G401.6 (cell line): ENCODE data around the gene YBX2.
"Not testable (repeated sequence)": the region's sequence is repeated elsewhere in the genome, so short reads cannot be mapped to it uniquely, and the experiment has no call there.

Source experiments
- FAIRE-seq: peaks from 2 replicates; lab custom pipeline; 2012; peaks lifted over from hg19 to GRCh38; lab: Jason Lieb, UNC

Gene YBX2

GRCh38 chr17:7294614-7295153, at the start of gene YBX2:
TSS of gene YBX2 (minus strand) at chr17:7294639. CDS start at chr17:7294500, 139 bp downstream.
- no peak for FAIRE-seq

GRCh38 chr17:7343250-7343649, 48.8 kb upstream of the YBX2 start:
- no peak for FAIRE-seq

GRCh38 chr17:7341842-7342241, 47.4 kb upstream of the YBX2 start:
- no peak for FAIRE-seq

- FAIRE-seq: no peak
Observed at GRCh38 chr17:7340179-7340578, 45.7 kb upstream of the YBX2 start.

DNA sequence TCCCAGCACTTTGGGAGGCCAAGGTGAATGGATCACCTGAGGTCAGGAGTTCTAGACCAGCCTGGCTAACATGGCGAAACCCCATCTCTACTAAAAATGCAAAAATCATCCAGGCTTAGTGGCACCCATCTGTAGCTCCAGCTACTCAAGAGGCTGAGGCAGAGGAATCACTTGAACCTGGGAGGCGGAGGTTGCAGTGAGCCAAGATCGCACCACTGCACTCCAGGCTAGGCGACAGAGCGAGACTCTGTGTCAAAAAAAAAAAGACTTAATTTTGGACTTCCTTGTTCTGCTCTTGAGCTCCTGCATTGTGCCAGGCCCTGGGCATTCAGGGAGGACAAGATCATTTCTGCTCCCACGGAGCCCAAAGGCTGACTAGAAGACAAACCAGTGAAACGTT, 43.2 kb upstream of the YBX2 start:
- FAIRE-seq: not testable (repeated sequence)

DNA sequence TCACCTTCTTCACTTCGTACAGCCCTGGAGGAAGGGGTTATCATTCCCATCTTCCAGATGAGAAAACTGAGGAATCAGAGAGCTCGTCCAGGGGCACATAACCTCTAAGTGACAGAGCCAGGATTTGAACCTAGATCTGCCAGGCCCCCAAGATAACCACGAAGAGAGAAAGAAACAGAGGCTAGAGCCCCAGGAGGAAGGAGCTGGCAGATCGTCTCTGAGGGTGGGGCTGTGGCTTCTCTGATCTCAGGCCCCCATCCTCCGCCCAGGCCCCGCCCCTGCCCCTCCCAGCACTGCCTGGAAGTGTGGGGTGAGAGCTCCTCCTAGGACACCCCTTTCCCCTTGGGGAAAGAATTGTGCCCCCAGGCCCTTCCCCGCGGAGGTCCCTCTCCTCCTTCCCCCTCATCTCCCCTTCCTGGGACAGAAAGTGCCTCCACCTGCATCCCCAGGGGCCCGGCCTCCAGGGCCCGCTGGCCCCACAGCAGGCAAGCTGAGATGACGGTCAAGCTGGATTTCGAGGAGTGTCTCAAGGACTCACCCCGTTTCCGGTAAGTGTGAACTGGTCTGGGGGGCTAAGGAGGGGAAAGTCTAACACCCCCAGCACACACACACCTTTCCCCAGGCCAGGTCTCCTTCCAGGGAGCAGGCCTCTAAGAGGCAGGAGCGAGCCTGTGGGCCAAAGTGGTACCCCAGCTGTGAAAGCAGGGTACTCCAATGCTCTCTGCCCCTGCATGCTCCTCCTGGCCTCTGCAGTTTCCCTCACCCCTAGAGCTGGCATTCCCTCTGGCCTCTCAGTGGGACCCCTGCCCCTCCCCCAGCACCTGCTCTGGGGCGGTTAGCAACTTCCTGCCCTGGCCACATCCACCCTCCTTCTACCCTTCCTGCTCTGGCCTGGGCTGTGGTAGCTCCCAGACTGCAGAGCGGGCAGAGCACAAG, 42.1 kb upstream of the YBX2 start, which contains the start of gene ACAP1:
Gene ACAP1 (plus strand): TSS at position 290 of the 936 bp plus-strand sequence. CDS start 206 bp downstream, at position 496.
- no peak for FAIRE-seq

GRCh38 chr17:7335765-7336164, 41.3 kb upstream of the YBX2 start:
- not testable (repeated sequence) for FAIRE-seq

- FAIRE-seq: no peak
Observed at GRCh38 chr17:7334938-7335538, 40.6 kb upstream of the YBX2 start.

DNA sequence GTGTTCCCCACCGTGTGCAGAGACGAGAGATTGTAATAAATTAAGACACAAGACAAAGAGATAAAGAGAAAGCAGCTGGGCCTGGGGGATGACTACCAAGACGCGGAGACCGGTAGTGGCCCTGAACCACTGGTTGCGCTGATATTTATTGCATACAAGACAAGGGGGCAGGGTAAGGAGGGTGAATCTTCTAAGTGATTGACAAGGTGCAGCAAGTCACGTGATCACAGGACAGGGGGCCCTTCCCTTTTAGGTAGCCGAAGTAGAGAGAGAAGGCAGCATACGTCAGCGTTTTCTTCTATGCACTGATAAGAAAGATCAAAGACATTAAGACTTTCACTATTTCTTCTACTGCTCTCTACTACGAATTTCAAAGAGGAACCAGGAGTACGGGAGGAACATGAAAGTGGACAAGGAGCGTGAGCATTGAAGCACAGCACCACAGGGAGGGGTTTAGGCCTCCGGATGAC, 38.2 kb upstream of the YBX2 start:
- FAIRE-seq: not testable (repeated sequence)

GRCh38 chr17:7332111-7332510, 37.7 kb upstream of the YBX2 start:
- no peak for FAIRE-seq

GRCh38 chr17:7330638-7331015, 36.2 kb upstream of the YBX2 start:
- FAIRE-seq: no peak

GRCh38 chr17:7329997-7330637, 35.7 kb upstream of the YBX2 start:
- FAIRE-seq: no peak

- peak; percentile 99 for FAIRE-seq
Observed at GRCh38 chr17:7329374-7329996, 35.0 kb upstream of the YBX2 start.

GRCh38 chr17:7328840-7329373, 34.5 kb upstream of the YBX2 start, which contains the start of gene NEURL4:
TSS of gene NEURL4 (minus strand) at chr17:7329335. CDS start at chr17:7329312, 23 bp downstream.
- FAIRE-seq: no peak

DNA sequence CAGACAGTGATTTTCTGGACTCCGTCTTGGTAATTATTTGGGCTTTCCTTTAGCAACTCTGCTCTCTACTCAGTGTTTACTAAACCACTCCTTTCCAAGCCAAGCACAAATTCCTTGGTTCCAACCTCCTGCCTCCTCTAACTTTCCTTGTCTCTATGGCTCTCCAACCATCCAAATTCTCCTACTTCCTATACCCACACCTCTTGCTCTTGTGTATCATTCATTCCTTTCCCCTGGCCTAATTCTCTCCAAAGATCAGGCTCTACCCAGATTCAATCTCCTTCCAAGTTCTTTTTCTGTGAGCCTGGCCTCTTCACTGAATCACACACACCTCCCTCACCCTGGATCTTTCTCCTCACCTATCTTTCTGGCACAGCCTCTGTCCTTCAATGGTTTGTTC, 33.6 kb upstream of the YBX2 start:
- FAIRE-seq: no peak

- no peak for FAIRE-seq
Observed at GRCh38 chr17:7327501-7327900, 33.1 kb upstream of the YBX2 start.

DNA sequence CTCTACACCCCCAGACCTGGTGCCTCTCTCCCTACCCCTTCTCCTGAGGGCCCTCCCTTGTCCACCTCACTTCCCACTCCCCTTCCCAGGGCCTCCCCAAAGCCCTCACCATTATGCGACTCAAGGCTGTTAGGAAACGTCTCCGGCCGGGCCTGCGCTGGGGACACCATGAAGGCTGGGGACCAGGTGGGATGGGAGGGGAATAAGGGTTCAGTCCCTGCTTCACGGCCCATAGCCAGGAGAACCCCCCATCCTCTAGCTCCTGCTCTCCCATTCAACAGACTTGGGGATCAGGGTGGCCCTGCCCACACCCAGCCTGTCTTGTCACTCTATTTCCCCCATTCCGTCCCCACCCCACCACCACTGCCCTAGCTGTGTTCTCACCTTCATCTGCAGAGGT, 32.6 kb upstream of the YBX2 start:
- FAIRE-seq: no peak

GRCh38 chr17:7326186-7326585, 31.7 kb upstream of the YBX2 start:
- FAIRE-seq: no peak

GRCh38 chr17:7325031-7325528, 30.6 kb upstream of the YBX2 start:
- FAIRE-seq: no peak

- FAIRE-seq: no peak
Observed at GRCh38 chr17:7324438-7324779, 30.0 kb upstream of the YBX2 start.

GRCh38 chr17:7323731-7324437, 29.4 kb upstream of the YBX2 start:
- FAIRE-seq: no peak
